Measurements from ENCODE around the gene TAF8. TPM values are rescaled to one million over a fixed set of nuclear protein-coding genes. Genes with fewer than 3 reads are reported as not detected.
"Not testable (repeated sequence)": the region's sequence is repeated elsewhere in the genome, so short reads cannot be mapped to it uniquely, and the experiment has no call there.

TAF8 gene
- total RNA-seq: 10 to 100 TPM; 52.3 to 53.1 TPM

DNA sequence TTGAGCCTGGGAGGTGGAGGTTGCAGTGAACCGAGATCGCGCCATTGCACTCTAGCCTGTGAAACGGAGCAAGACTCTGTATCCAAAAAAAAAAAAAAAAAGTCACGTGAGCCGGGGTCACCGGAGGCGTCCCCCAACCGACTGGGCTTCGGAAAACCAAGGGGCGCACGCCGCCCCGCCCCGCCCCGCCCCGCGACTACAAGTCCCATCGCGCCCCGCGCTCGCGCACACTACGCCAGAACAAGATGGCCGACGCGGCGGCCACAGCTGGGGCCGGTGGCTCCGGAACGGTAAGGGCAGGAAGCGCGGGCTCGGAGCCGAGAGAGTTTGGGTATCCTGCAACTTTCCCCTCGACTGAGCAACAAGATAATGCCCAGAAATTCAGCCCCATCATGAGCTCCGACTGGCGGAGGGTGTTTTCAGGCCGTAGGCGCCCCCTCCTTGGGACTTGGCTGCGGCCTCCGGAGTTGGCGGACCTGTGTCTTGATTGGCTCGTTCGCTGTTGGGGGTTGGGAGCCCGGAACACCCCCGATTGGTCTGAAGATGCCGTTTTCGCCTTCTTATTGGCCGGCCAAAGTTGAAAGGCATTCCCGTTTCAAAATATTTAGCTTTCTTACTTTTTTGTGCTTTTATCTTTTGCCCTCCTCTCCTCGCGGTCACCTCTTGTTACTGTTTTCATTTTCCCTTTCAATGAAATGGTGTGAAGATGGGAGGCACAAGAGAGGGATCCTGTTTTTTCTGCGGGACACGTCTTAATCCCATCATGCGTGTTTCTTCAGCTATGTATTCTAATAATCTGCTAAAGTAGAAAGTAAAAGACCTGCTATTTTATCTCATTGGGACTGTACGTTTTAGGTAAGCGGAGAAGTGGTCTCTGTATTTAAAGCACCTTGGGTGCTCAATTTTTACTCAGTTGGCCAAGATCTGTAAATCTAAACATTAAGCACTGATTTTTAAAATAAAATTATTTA lies at the start of gene TAF8:
TAF8 (plus strand) TSS at position 228 of the 971 bp plus-strand sequence; CDS start at position 246, 18 bp downstream.
- Mint-ChIP-seq H3K4me3 (peak within 1 kb of the TSS; percentile 88), H3K27ac (peak within 1 kb of the TSS; percentile 96), H3K9me3 (ENCODE audit: low read depth) (no peaks in the 10 kb centered on the region), H3K4me1 (peaks cover 63% of the 10 kb centered on the region), H3K27me3 (no peaks in the 10 kb centered on the region), H3K36me3 (ENCODE audit: low read depth) (peaks cover 32% of the 10 kb centered on the region)
- intact Hi-C loops (cut with DNase I, micrococcal nuclease): loop anchor here in 1 of 2 experiments (1.0 kb wide), 9 partner anchors 129 to 978 kb away; partner anchors contain the start of genes BYSL, MED20, MRPS10 and NFYA
- ChIA-PET POLR2A (interaction anchor here (0.6 to 2.1 kb wide), 11 partner anchors 9 to 513 kb away, joined by 3 to 9 read pairs (median 3); partner anchors contain the start of genes BYSL, MED20, TOMM6 and UBR2), CTCF (interaction anchor here (0.7 to 14.9 kb wide), 21 partner anchors 9 to 274 kb away, joined by 3 to 355 read pairs (median 5); partner anchors contain the start of genes BYSL, CCND3, MED20 and PRICKLE4)
- DNase-seq (peak; percentile 94), ATAC-seq (peak; percentile 76)

DNA sequence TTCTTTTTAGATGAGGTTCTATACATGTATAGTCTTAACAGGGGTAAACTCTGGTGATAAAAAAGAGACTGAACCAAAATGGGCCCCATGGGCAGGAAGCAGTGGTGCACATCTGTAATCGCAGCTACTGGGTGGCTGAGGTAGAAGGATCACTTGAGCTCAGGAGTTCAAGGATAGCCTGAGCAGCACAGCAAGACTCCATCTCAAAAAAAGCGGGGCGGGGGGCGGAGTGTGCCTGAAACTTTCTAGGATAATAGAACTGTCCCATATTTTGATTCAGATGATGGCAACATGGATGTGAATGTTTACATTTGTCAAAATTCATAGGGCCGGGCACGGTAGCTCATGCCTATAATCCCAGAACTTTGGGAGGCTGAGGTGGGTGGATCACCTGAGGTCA lies 48.8 kb upstream of the TAF8 start:
- intact Hi-C loops (cut with DNase I, micrococcal nuclease): no loop called here

DNA sequence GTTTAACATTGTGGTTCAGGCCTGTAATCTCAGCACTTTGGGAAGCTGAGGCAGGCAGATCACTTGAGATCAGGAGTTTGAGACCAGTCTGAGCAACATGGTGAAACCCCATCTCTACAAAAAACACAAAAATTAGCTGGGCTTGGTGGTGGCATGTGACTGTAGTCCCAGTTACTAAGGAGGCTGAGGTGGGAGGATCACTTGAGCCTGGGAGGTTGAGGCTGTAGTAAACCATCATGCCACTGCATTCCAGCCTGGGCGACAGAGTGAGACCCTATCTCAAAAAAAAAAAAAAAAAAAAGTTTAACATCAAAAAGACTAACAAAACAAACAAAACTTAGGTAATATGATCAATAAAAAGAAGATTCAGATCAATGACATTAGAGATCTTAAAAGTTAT lies 46.7 kb upstream of the TAF8 start:
- H3K9me3 Mint-ChIP-seq (ENCODE audit: low read depth); POLR2A ChIA-PET; H3K4me3 Mint-ChIP-seq; H3K27me3 Mint-ChIP-seq; H3K27ac Mint-ChIP-seq; intact Hi-C loops (cut with DNase I, micrococcal nuclease); DNase-seq: not testable (repeated sequence)
- Mint-ChIP-seq H3K36me3 (ENCODE audit: low read depth) (peaks cover 15% of the 10 kb centered on the region), H3K4me1 (peaks cover 46% of the 10 kb centered on the region)
- CTCF ChIA-PET: interaction anchor here (0.7 to 1.1 kb wide), 3 partner anchors 61 to 1380 kb away, joined by 3 to 5 read pairs (median 3); partner anchors contain the start of genes BYSL and MED20
- peak; percentile 23 for ATAC-seq

More for the DNA sequence above, 48.8 kb upstream of the TAF8 start:
- CTCF ChIA-PET: interaction anchor here (0.7 to 3.2 kb wide), 8 partner anchors 10 to 761 kb away, joined by 3 to 8 read pairs (median 4); no protein-coding TSS in a partner anchor
- H3K27ac Mint-ChIP-seq: peak overlapping the region; percentile 78
- peaks cover 41% of the 10 kb centered on the region for H3K4me1 Mint-ChIP-seq
- DNase-seq (no peak), ATAC-seq (peak; percentile 36)
- H3K4me3 Mint-ChIP-seq: no peak overlapping the region
- H3K36me3 Mint-ChIP-seq (ENCODE audit: low read depth): peaks cover 23% of the 10 kb centered on the region
- POLR2A ChIA-PET: no interaction called here
- no peaks in the 10 kb centered on the region for H3K9me3 Mint-ChIP-seq (ENCODE audit: low read depth)
- H3K27me3 Mint-ChIP-seq: no peaks in the 10 kb centered on the region

GRCh38 chr6:42007286-42008137 lies 42.8 kb upstream of the TAF8 start:
- intact Hi-C loops (cut with DNase I, micrococcal nuclease): loop anchor here in 1 of 2 experiments (5.0 kb wide), 1 partner anchor 35 kb away; no protein-coding TSS in a partner anchor
- ChIA-PET CTCF (interaction anchor here (1.0 to 1.7 kb wide), 5 partner anchors 10 to 44 kb away, joined by 3 to 8 read pairs (median 3); no protein-coding TSS in a partner anchor), POLR2A (interaction anchor here (0.7 to 1.2 kb wide), 3 partner anchors 9 to 41 kb away, joined by 3 to 4 read pairs (median 4); no protein-coding TSS in a partner anchor)
- H3K27me3 Mint-ChIP-seq: no peaks in the 10 kb centered on the region
- peaks cover 8% of the 10 kb centered on the region for H3K36me3 Mint-ChIP-seq (ENCODE audit: low read depth)
- DNase-seq (peak; percentile 81), ATAC-seq (peak; percentile 40)
- H3K4me1 Mint-ChIP-seq: peaks cover 67% of the 10 kb centered on the region
- H3K9me3 Mint-ChIP-seq (ENCODE audit: low read depth): no peaks in the 10 kb centered on the region
- H3K27ac Mint-ChIP-seq: peak overlapping the region; percentile 98
- peak overlapping the region; percentile 69 for H3K4me3 Mint-ChIP-seq

GRCh38 chr6:42008138-42008528 lies 42.2 kb upstream of the TAF8 start:
- H3K27ac Mint-ChIP-seq: peak overlapping the region; percentile 98
- H3K4me3 Mint-ChIP-seq: peak overlapping the region; percentile 69
- H3K36me3 Mint-ChIP-seq (ENCODE audit: low read depth): peaks cover 11% of the 10 kb centered on the region
- H3K9me3 Mint-ChIP-seq (ENCODE audit: low read depth); H3K27me3 Mint-ChIP-seq; DNase-seq; ATAC-seq: not testable (repeated sequence)
- POLR2A ChIA-PET: interaction anchor here (0.6 to 1.2 kb wide), 3 partner anchors 9 to 42 kb away, joined by 3 to 7 read pairs (median 4); partner anchors contain the start of gene TAF8
- intact Hi-C loops (cut with DNase I, micrococcal nuclease): loop anchor here in 1 of 2 experiments (5.0 kb wide), 1 partner anchor 34 kb away; no protein-coding TSS in a partner anchor
- H3K4me1 Mint-ChIP-seq: peaks cover 72% of the 10 kb centered on the region
- CTCF ChIA-PET: interaction anchor here (0.8 to 1.7 kb wide), 10 partner anchors 9 to 55 kb away, joined by 3 to 8 read pairs (median 3); no protein-coding TSS in a partner anchor

DNA sequence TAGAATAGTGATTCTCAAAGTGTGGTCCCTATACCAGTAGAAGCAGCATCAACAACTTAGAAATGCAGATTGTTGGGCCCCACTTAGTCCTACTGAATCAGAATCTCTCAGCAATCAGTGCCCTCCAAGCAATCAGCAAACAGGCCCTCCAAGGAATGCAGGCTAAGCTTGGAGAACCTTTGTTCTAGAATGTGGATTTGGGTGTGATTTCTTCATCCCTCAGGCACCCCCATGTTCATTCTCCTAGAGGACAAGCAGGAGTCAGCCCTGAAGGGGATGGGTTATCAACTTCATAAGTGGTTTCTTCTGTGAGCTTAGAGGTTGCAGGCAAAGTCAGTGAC lies 40.5 kb upstream of the TAF8 start:
- DNase-seq (no peak), ATAC-seq (no peak)
- H3K36me3 Mint-ChIP-seq (ENCODE audit: low read depth): peaks cover 22% of the 10 kb centered on the region
- POLR2A ChIA-PET: interaction anchor here (0.6 to 0.7 kb wide), 2 partner anchors 16 to 30 kb away, joined by 5 read pairs; no protein-coding TSS in a partner anchor
- intact Hi-C loops (cut with DNase I, micrococcal nuclease): loop anchor here (1.0 to 5.0 kb wide), 5 partner anchors 12 to 48 kb away; no protein-coding TSS in a partner anchor
- CTCF ChIA-PET: interaction anchor here (0.6 to 1.3 kb wide), 8 partner anchors 12 to 226 kb away, joined by 3 to 4 read pairs (median 3); partner anchors contain the start of gene TOMM6
- peaks cover 2% of the 10 kb centered on the region for H3K9me3 Mint-ChIP-seq (ENCODE audit: low read depth)
- no peaks in the 10 kb centered on the region for H3K27me3 Mint-ChIP-seq
- peak overlapping the region; percentile 66 for H3K4me3 Mint-ChIP-seq
- peak overlapping the region; percentile 98 for H3K27ac Mint-ChIP-seq
- peaks cover 77% of the 10 kb centered on the region for H3K4me1 Mint-ChIP-seq

- Mint-ChIP-seq H3K4me1 (peaks cover 76% of the 10 kb centered on the region), H3K27me3 (no peaks in the 10 kb centered on the region), H3K27ac (peak overlapping the region; percentile 98), H3K4me3 (peak overlapping the region; percentile 66), H3K9me3 (ENCODE audit: low read depth) (peaks cover 2% of the 10 kb centered on the region), H3K36me3 (ENCODE audit: low read depth) (peaks cover 24% of the 10 kb centered on the region)
- intact Hi-C loops (cut with DNase I, micrococcal nuclease): loop anchor here (1.0 to 5.0 kb wide), 4 partner anchors 12 to 48 kb away; no protein-coding TSS in a partner anchor
- ChIA-PET POLR2A (interaction anchor here (0.6 to 0.7 kb wide), 2 partner anchors 17 to 29 kb away, joined by 5 read pairs; no protein-coding TSS in a partner anchor), CTCF (interaction anchor here (0.6 to 1.8 kb wide), 9 partner anchors 12 to 226 kb away, joined by 3 to 7 read pairs (median 4); partner anchors contain the start of gene TOMM6)
- peak; percentile 71 for ATAC-seq
- peak; percentile 71 for DNase-seq
These were observed 40.0 kb upstream of the TAF8 start for GRCh38 chr6:42010185-42010891.

GRCh38 chr6:42010909-42011308 lies 39.4 kb upstream of the TAF8 start:
- ATAC-seq (no peak), DNase-seq (no peak)
- H3K4me3 Mint-ChIP-seq: peak overlapping the region; percentile 66
- POLR2A ChIA-PET: no interaction called here
- intact Hi-C loops (cut with DNase I, micrococcal nuclease): loop anchor here (1.0 to 5.0 kb wide), 4 partner anchors 11 to 49 kb away; no protein-coding TSS in a partner anchor
- CTCF ChIA-PET: interaction anchor here (0.9 to 1.8 kb wide), 2 partner anchors 18 to 24 kb away, joined by 4 to 7 read pairs; no protein-coding TSS in a partner anchor
- H3K9me3 Mint-ChIP-seq (ENCODE audit: low read depth): peaks cover 2% of the 10 kb centered on the region
- H3K27me3 Mint-ChIP-seq: no peaks in the 10 kb centered on the region
- H3K36me3 Mint-ChIP-seq (ENCODE audit: low read depth): peaks cover 24% of the 10 kb centered on the region
- peak overlapping the region; percentile 98 for H3K27ac Mint-ChIP-seq
- H3K4me1 Mint-ChIP-seq: peaks cover 77% of the 10 kb centered on the region

DNA sequence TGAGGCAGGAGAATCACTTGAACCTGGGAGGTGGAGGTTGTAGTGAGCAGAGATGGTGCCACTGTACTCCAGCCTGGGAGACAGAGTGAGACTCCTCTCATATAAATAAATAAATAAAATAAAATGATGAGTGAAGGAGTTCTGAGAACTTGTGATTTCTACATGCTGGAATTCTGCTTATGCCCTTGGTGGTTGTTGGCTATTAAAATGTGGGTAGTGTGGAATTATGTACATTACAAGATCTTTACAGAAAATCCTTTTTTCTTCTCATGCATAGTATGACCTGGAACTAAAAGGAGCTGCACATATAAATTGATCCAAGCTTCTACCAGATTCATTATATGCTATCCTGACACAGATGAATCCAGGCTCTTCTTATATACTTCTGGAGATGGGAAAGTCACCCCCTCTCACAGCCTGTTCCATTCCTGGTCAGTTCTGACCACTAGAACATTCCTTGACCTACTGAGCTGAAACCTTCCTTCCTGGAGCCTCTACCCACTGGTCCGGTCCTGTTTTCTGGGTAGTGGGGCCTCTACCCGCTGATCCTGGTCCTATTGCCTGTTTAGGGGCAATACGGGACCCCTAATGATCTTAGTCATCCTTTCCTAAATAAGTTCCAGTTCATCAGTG lies 37.7 kb upstream of the TAF8 start:
- Mint-ChIP-seq H3K27ac (peak overlapping the region; percentile 86), H3K4me3 (no peak overlapping the region), H3K4me1 (peaks cover 85% of the 10 kb centered on the region), H3K36me3 (ENCODE audit: low read depth) (peaks cover 29% of the 10 kb centered on the region), H3K9me3 (ENCODE audit: low read depth) (peaks cover 2% of the 10 kb centered on the region), H3K27me3 (no peaks in the 10 kb centered on the region)
- ChIA-PET CTCF (interaction anchor here (1.0 to 1.8 kb wide), 5 partner anchors 11 to 92 kb away, joined by 3 to 7 read pairs (median 5); partner anchors contain the start of genes BYSL, MED20 and TAF8), POLR2A (interaction anchor here (1.0 kb wide), 1 partner anchor 70 kb away, joined by 3 read pairs; no protein-coding TSS in a partner anchor)
- DNase-seq (no peak), ATAC-seq (no peak)
- intact Hi-C loops (cut with DNase I, micrococcal nuclease): loop anchor here in 1 of 2 experiments (5.0 kb wide), 1 partner anchor 50 kb away; no protein-coding TSS in a partner anchor

All from activated CD4-positive, alpha-beta T cell treated with anti-CD3 and anti-CD28 coated beads for 36 hours (primary cell).